ENCODE results near the gene HTRA1.
A peak's percentile ranks its signal among the peaks of the same experiment; 100 is the strongest.

Gene HTRA1

DNA sequence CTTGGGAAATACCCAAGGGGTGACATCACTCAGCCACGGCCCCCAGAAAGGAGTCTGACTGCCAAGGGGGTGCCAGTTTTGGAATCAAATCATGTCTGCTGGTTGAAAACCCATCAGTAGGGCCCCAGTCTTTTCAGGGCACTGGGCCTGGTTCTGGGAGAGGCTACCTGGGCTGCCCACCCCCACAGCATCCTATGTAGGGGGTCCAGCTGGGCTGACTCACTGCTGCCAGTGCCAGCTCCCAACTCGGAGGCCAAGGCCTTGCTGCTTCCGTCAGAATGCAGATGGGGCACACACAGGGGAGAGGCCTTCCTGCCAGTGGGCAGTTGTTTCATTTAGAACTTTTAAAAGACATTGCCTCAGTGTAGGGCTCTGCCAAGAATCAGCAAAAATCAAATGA lies 59.7 kb downstream of the HTRA1 start:
- DNase-seq: no peak

DNA sequence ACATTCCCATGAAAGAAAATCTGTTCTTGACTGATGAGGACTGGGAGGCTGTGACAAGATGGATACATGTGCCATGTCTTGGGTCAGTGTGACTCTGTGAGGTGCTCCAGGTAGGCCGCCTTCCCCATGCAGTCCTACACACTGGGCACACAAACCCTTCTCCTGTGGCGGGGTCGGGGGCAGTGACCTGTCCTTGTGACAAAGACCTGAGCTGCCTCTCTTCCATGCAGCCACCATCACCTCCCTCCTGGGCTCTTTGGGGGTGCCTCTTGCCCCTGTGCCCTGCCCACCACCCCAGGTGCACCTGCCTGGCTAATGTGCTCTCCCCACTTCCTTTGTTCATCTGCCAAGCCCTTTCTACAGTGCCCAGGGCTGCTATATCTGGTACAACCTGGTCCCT lies 63.5 kb downstream of the HTRA1 start:
- no peak for DNase-seq

DNA sequence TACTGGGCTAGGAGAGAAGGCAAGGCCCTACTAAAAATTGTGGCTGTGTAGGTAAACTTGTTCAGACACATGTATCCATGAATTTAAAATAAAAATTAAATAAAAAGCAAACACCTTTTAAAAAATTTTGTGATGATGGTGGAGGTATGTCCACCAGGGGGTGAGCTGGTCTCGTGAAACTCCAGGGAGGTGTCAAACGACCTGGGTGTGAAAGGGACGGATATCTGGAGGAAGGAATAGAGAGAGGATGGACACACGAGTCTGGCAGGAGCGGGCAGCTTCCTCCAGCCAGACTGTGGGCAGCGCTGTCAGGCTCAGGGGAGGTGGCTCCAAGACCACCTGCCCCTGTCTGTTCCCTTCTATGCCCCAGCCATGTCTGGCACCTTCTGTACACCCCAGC lies 64.4 kb downstream of the HTRA1 start:
- DNase-seq: peak in 1 of 3 experiments; percentile 4

DNA sequence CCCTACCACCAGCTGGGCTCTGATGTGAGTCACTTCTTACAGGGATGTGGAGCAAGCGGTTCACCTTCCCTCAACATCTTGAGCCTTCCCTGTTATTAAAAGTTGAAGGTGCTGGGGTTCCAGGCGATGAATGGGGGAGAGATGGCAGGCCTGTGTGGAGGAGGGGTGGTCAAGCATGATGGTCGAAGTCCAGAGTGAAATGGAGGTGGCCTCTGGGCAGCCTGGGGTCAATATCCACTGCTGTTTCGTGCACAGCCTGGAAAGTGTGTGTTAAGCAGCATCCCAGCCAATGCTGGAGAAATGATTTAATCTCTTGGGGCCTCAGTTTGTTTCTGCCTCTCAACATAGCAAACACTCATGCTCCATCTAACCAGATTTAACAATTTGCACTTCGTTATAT lies 65.5 kb downstream of the HTRA1 start:
- DNase-seq: no peak

DNA sequence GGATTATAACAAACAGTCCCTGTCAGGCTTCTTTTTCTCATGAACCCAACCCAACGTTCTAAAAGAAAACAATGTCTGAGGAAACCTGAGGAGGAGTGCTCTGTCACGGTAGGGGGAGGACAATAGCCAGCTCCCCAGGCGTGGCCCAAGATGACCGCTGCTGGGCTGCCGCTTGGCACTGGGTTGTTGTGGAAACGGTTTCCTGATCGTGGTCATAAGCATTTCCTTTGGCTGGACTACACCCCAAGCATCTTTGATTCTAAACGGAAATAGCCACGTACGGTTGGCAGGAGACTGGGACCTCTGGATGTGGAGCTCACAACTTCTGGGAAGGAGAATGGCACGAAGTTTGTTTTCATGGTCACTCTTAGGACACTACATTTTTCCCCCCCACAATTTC lies 68.8 kb downstream of the HTRA1 start:
- DNase-seq: no peak

DNA sequence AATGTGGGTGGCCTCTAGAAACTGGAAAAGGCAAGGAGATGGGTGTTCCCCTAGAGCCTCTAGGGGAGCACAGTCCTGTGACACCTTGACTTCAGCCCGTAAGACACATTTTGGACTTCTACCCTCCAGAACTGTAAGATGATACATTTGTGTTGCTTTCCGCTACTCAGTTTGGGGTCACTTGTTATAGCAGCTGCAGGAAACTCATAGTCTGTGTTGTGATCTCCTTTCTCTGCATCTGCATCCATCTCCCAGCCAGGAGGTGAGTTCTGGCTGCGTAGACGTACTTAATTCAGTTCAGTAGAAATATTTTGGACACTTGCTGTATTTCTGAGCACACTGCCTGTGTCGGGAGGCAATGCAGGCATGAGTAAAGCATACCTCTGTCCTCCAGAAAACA lies 69.9 kb downstream of the HTRA1 start:
- DNase-seq: no peak

DNA sequence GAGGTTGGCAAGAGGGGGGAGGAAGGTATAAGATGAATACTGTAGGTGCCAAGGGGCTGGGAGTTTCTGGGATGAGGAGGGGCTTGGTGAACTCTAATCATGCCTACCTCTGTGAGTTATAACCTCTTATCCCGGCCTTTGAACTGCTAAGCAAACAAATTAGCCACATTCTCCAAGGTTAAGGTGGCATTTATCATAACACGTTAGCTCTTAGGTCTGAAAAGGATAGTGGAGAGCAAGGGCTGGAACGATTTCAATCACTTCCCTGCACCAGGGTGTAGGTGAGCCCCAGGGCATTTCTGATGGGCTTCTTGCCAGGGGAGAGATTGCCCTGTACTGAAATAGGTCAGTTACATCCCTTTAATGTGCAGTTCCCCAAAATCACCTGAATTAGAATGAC lies 70.6 kb downstream of the HTRA1 start:
- DNase-seq: peak in 2 of 3 experiments; percentile 44 to 87

DNA sequence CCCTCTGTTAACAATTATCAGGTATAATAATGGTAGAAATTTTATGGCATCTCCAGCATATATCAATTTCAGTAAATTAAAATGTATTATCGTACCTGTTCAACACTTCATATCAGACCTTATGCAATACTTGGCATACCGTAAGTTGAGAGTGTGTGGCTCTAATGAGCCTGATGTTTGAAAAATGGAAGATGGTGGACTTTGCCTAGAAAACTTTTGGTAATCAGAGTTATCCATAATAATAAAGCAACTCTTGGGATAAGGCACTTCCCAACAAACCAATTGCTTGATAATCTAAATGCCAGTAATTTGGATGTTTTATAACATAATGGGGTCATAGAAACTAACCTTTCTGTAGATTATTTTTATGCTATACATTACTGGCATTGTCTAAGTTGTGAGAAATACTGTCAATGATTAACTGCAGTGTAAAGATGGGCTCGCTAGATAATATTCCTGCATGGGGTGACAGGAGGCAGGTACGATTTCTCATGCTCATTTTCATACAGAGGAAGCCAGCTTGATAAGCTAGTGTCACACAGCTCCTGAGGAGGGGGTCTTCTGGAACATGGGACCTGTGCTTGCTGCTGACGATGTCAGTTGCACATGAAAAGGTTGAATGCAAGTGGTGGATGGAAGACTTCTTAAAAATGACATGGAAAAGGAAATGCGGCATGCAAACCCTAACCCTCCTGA lies 71.4 kb downstream of the HTRA1 start:
- DNase-seq: no peak

DNA sequence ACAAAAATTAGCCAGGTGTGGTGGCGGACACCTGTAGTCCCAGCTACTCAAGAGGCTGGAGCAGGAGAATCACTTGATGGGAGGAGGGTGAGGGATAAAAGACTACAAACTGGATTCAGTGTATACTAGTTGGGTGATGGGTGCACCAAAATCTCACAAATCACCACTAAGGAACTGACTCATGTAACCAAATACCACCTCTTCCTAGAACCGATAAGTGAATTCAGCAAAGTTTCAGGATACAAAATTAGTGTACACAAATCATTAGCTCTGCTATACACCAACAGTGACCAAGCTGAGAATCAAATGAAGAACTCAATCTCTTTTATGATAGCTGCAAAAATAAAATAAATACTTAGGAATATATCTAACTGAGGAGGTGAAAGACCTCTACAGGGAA lies 76.2 kb downstream of the HTRA1 start:
- DNase-seq: no peak

DNA sequence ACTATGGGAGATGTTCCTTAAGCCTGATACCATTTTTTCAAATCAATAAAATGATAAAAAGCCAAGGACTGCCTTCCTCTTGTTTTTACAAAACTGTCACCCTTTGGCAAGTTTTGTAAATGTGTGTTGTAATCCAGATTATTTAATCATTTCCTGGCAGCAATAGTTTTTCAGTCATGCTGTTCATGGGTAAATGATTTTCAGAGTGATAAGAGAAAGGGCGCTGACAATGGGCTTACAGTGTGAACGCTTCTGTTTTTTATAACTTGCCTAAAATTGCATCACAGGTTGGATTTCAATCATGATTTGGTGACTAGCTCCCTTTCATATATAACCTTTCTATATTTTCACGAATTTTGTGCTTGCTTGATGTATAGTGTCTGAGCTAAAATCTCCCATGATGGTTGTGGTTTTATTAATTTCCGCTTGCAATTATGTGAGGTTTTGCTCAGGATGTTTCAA lies 80.2 kb downstream of the HTRA1 start:
- DNase-seq: no peak

GRCh38 chr10:122543676-122544445 lies 82.5 kb downstream of the HTRA1 start:
- no peak for DNase-seq

- DNase-seq: no peak
Observed at GRCh38 chr10:122544493-122544892, 83.1 kb downstream of the HTRA1 start.

GRCh38 chr10:122546242-122546641 lies 84.9 kb downstream of the HTRA1 start:
- DNase-seq: no peak

DNA sequence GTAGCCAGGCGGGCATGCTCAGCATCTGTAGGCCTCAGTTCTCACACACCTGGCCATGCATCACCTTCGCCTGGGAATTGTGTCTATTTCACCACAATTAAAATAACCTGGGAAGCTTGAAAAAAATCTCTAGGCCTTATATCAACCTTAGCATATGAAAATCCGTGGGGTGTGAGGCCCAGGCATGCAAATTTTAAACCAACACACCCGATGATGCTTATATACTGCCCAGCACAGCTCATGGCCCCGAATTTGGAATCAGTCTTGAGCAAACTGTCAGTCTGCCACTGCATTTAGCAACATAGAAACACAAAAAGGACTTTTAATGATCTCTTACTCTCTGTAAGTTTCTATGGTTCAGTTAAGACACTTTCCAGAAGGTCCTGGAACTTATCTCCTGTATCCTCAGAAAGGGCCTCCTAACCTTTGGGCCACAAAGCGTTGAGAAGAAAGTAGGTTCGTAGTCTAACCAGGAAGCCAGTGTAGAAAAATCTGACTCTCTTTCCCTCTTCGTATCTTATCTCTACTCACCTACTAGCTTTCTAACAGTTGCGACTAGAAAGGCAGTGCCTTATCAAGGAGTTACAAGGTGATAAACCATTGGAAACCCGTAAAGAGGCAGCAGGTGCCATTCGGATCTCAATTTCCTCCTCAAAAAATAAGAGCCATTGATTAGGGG lies 87.2 kb downstream of the HTRA1 start:
- DNase-seq: no peak

DNA sequence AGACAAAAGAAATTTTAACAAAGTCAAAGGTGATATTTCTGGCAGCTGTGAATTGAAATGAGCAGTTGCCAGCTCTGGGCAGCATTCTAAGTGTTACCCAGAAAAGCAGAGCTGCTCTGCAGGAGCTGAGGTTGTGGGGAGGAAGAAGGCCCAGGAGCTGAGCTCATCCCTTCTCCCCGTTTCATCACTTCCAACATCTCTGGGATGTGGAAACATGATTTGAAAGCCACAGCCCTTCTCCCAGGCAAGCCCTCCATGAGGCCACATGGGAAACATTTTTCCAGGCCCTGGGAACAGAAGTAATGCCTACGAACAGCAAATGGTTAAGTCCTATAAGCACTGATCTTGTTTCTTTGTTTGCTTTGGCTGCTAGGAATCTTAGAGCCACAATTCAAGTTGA lies 88.3 kb downstream of the HTRA1 start:
- DNase-seq: no peak

- no peak for DNase-seq
Observed at GRCh38 chr10:122550427-122550826, 89.1 kb downstream of the HTRA1 start.

DNA sequence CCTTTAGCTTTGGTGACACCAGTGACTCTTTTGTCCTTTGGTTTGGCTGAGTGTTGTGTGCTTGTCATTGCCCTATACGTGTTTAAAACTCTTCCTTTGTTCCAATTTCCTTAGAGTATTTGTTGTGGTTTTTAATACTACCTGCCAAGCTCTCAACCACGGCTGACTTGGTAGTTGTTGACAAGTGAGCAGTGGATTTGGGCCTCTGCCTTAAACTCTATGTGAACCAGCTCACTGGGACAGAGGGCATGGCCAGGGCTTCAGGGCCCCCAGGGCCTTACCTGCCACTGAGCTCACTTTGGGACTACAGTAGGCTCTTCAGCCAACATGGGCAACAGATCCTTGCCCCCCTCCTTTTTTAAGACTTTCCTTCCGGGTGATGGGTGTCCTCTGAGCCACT lies 89.6 kb downstream of the HTRA1 start:
- no peak for DNase-seq

- no peak for DNase-seq
Observed at GRCh38 chr10:122551450-122551849, 90.1 kb downstream of the HTRA1 start.

GRCh38 chr10:122553341-122553740 lies 92.0 kb downstream of the HTRA1 start:
- DNase-seq: no peak

DNA sequence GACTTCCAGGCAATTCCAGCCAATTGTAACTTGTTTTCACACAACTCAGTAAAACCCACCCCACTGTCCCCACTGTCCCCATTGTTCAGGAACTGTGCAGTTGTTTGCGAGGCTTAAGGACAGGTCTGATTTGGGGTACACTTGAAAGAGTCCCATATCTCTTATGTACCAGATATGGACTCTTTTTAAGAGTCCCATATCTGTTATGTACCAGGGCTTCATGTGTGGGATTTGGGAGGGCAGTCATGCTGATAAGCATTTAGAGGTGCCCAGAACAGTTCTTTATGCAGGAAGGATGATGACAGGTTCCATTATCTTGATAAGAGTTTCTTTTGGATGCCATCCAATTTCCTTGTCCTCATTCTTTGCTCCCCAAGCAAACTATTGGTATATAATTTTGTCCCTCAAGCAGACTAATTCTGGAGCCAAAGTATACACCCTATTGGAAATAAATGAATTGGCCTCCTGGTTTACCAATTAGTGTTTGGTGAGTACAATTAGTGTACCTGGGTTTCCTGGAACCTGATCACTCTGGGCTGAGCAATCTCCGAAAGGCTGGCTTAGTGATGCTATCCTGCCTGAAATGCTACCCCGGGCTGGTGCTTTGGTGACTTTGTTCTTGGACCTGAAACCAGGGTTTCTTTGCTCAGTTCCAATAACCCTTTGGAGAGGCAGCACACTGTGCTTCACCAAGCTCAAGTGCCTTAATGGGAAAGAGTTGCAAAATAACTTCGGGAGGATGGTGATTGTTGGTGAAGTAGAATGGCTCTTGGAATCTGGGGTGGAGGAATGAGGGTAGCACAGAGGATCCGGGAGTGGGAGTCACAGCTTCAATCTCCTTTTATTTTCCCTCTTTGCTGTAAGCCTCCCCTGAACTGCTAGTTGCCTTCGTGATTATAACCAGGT lies 93.0 kb downstream of the HTRA1 start:
- DNase-seq: no peak

DNA sequence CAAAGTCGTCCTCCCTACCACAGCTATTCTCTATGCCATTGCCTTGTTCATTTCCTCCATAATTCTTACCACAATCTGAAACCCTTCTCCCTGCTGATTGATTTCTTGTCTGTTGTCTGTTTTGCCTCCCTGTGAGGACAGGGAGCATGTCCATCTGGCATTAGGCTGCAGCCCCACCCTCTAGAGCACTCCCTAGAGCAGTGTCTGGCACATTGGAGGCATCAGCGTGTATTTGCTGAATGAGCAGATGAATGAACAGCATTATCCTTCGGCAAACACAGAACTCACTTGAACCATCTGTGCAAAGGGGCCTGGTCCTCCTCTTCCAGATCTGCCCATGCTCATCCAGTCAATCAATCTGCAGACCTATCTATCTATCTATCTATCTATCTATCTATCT lies 94.1 kb downstream of the HTRA1 start:
- DNase-seq: no peak

- DNase-seq: no peak
Observed at GRCh38 chr10:122557516-122557915, 96.2 kb downstream of the HTRA1 start.

- DNase-seq: no peak
Observed at GRCh38 chr10:122558452-122558851, 97.1 kb downstream of the HTRA1 start.
